ENCODE measurements around the gene HCK. TPM values are rescaled to one million over a fixed set of nuclear protein-coding genes. Genes with fewer than 3 reads are reported as not detected.

The HCK gene
- total RNA-seq, 1 experiment from 2014 or later = not detected

DNA sequence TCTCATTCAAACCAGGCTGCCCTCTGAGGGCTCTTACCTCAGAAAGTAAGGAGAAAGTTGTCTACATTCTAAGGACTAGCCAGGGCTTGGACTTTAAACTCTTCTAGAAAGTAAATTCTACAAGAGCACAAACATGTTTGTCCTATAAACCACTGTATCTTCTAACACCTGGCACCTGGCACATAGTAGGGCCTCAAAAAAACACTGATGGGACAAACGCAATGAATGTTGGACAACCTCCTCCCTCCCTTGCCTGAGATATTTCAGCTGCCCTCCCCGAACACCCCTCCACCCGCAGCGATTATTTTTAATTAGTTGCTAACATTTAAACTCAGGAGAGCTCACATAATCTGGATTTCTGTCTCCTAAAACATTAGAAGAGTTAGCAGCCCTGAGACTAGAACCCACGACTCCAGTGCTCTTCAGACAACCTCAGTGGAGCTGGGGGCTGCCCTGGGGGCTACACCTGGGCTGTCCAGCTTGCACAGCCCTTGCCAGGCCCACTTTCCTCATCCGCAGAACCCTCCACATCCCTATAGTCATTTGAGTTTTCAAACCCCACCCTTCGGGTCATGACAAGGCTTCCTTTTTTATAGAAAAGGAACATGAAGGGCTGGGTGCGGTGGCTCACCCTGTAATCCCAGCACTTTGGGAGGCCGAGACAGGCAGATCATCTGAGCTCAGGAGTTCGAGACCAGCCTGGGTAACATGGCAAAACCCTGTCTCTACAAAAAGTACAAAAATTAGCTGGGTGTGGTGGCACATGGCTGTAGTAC is 4.9 kb downstream of the HCK start:
- no peak for DNase-seq (ENCODE audit: extremely low read depth, low read depth)

DNA sequence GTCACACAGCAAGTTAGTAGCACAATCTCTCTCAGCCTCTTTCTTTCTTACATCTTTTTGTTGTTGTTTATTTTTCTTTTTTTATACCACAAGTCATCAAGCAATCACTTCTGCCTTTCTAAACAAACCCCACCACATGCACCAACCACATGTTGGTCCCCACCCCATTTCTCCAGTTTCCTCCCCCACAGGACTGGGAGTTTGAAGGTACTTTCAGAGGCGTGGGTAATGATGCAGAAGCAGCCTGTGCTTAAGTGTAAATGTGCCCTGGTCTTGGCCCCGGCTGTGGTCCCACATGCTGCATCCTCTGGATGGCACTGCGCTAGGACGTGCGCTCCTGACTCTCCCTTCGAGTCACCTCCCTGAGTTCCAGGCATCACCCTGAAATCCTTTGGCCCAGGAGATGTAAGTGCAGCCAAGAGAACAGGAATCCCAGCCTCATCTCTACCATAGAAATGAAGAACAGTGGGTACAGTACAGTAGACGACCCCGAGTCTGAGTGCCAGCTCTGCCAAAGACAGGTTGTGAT is 5.7 kb downstream of the HCK start:
- DNase-seq (ENCODE audit: extremely low read depth, low read depth) = no peak

DNA sequence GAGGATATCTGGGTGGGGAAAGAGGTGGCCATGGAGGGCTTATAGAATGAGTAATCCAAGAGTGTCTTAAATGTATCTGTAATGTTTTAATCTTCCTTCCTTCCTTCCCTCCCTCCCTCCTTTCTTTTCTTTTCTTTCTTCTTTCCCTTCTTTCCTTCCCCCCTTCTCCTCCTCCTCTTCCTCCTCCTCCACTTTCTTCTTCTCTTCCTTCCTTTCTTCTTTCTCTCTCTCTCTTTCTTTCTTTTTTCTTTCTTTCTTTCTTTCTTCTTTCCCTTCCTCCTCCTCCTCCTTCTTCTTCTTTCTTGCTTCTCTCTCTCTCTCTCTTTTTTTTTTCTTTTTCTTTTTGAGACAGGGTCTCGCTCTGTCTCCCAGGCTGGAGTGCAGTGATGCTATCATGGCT is 7.1 kb downstream of the HCK start:
- DNase-seq (ENCODE audit: extremely low read depth, low read depth) = no peak

DNA sequence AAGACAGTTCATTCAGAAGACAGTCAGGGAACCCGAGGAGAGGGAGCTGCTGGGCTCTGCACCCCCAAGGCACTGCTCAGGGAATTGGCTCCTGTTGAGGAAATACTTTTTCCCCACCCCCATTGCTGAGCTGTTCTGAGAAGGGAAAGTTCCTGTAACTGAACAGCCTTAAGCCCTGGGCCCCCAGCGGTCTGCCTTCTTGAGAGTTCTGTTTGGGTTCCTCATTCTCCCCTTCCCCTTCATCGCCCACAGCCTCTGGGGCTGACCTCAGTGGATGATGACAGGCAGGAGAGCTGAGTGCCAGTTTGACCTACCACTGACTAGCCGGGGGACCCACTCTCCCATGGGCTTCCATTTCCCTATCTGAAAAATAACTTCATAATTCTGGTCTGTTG is 10.7 kb downstream of the HCK start:
- no peak for DNase-seq (ENCODE audit: extremely low read depth, low read depth)

DNA sequence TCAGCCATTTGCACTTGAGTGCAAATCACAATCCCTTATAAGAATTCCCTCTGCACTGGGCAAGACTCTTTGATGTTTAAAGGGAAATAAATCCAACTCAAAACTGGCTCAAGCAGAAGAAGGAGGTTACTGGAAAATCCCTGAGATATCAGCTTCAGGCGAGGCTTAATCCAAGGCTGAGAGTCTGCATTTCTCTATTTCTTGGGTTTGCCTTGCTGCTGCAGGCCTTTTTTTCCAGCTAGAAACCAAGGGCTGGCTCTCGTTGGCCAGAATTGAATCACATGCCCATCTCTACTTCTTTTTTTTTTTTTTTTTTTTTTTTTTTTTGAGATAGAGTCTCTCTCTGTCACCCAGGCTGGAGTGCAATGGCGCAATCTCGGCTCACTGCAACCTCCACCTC is 11.7 kb downstream of the HCK start:
- no peak for DNase-seq (ENCODE audit: extremely low read depth, low read depth)

DNA sequence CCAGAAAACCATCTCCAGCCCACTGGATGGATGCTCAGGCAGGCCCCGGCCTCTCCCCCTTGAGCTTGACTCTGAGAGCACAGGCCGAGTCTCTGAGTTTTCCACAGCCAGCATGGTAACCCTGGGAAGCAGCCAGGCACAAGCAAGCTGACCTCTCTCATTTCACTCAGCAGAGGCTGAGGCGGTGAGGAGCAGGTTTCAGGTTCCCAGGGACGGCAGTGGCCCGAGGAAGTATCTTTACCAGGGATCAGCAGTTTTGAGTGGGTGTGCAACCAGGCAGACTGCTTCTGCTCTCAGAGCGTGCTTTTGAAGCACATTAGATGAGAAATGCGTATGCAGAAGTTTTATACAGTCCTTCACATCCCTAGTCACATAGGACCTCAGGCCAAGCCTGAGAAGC is 12.6 kb downstream of the HCK start:
- no peak for DNase-seq (ENCODE audit: extremely low read depth, low read depth)

DNA sequence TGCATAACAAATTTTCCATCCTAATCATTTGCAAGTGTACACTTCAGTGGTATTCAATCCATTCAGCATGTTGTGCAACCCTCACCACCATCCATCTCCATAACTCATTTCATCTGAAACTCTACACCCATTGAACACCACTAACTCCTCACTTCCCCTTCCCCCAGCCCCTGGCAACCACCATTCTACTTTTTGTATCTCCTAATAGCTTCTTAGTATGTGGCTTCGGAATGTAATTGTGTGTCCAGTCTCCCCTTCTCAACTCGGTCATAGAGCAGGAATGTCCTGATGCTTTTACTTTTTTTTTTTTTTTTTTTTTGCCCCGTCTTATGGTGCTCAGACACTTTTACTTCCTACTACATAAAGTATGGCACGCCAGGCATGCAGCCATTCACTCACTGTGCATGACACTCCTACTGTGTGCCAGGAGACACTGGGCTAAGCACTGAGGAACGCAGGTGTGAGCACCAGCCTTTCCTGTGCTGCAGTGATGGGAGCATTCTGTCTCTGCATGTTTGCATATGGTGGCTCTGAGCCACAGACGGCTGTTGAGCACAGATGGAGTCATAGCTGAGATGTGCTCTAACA is 15.3 kb downstream of the HCK start:
- DNase-seq (ENCODE audit: extremely low read depth, low read depth) = no peak

DNA sequence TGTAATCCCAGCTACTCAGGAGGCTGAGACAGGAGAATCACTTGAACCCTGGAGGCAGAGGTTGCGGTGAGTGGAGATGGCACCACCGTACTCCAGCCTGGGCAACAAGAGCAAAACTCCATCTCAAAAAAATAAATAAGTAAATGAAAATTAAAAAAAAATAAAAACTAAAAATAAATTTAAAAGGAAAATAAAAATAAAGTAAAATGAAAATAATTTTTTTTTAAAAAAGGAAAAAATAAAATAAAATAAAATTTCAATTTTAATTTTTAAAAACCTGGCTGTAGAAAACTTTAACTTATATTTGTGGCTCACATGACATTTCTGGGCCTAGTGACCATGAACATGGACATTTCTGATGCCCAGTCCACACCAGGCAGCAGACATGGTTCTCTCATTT is 16.1 kb downstream of the HCK start:
- no peak for DNase-seq (ENCODE audit: extremely low read depth, low read depth)

DNA sequence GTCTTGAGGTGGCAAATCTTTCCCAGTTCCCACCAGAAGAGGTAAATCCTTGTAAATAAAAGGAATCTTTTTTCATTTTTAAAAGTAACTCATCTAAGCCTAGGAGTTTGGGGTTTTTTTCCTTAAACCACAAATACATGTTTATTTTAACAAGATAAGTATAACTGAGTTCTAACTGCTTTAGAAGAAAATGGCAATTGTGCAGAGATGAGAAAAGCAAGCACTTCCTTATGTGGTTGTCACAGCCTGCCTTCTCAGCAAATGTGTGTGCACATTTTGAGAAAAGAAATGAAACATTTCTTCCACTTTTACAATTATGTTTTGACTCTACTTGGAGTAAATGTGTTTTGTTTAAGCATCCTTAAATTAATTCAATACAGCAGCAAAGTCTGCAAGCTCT is 17.7 kb downstream of the HCK start:
- DNase-seq (ENCODE audit: extremely low read depth, low read depth) = no peak

DNA sequence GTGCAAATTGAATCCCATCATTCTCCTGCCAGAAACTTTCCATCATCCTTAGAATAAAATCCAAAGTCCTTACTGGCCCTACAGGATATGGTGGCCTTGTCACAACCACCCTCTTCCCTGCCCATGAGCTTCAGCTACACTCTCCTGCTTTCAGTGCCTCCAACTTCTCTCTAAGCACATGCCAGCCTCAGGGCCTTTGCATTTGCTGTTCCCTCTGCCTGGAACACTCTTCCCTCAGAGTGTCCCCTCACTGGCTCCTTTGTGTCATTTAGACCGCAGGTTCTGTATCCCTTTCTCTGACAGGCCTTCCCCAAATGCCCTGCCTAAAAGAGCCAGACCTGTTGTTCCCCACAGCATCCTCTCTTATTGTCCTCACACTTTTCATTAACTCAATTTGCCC is 18.2 kb downstream of the HCK start:
- DNase-seq (ENCODE audit: extremely low read depth, low read depth) = no peak

DNA sequence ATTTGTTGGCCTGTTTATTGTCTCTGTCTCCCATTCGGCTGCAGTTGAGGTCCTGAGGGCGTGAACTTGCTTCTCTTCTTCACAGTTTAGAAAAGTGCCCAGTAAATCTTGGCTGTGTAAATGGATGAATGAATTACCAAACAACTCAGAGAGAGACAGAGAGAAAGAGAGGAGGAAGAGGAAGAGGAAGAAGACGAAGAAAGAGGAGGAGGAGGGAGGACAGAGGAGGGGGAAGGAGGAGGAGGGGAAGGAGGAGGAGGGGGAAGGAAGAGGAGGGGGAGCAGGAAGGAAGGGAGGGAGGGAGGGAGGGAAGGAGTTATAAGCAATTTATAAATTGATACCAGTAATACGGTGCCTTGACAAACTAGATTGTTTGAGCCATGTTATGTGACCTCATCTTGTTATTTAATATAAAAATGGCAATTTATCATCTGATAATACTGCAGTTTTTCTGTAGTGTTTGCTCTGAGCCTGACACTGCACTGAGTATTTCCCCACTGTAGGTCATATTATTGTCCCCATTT is 18.7 kb downstream of the HCK start:
- no peak for DNase-seq (ENCODE audit: extremely low read depth, low read depth)

DNA sequence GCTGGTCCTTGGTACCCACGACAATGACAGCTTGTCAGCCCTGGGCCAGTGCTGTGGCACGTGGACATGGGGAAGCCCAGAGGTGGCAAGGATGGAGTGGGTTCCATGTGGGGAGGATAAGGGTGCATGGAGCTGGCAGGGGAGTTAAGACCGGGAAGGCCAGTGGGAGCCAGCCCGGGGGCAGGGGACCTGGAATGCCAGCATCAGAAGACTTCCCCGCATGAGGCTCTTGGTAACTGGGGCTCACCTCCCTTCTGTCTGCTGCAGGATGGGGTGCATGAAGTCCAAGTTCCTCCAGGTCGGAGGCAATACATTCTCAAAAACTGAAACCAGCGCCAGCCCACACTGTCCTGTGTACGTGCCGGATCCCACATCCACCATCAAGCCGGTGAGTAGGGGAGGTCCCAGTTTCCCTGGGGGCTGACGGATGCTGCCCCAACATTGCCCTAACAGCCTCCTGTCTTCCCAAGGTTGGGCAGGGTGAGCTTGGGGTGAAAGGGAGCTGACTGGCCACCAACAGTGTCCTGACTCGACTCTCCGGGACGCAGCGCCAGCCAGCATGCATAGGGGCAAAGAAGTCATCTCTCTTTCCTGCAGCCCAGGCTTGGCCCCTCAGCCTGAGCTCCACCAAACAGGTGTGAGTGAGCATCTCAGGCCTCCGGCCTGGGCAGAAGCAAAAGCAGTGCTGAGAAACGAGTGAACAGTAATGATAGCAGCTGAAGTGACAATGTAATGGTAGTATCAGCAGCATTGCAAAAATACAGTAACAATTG is 19.5 kb downstream of the HCK start:
- DNase-seq (ENCODE audit: extremely low read depth, low read depth) = no peak

DNA sequence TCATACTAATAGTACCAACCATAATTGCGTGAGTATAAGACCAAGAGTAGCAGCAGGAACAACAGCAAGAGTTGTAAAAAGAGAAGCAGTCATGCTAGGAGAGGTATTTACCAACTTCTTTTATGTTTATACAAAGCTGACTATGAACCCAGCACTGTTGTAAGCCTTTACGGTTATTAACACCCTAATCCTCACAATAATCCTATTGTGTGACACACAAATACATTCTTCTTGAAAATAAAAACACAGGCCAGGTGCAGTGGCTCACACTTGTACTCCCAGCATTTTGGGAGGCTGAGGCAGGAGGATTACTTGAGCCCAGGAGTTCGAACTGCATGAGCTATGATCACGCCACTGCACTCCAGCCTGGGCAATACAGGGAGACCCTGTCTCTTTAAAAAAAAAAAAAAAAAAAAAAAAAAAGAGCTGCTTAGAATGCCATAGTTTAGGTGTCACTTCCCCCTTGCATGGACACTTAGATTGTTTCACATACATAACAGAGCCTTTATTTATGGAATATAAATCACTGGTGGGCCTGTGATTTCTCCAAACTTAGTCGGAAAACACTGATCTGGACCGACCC is 20.2 kb downstream of the HCK start:
- DNase-seq (ENCODE audit: extremely low read depth, low read depth) = no peak

DNA sequence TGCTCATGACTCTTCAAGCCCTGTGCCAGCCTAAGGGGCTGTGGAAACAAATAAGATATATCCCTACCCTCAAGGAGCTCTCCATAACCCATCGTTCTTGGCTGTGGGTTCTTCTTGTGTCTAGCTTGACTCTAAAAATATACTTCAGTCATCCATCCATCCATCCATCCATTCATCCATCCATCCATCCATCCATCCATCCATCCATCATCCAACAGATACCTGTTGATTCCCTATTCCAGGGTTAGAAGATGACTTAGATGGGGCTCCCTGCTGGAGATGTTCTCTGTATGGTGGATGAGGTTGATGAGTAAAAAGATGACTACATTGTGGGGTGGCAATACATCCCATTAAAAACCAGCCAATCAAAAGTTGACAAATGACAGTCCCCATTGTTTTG is 23.5 kb downstream of the HCK start:
- DNase-seq (ENCODE audit: extremely low read depth, low read depth) = no peak

DNA sequence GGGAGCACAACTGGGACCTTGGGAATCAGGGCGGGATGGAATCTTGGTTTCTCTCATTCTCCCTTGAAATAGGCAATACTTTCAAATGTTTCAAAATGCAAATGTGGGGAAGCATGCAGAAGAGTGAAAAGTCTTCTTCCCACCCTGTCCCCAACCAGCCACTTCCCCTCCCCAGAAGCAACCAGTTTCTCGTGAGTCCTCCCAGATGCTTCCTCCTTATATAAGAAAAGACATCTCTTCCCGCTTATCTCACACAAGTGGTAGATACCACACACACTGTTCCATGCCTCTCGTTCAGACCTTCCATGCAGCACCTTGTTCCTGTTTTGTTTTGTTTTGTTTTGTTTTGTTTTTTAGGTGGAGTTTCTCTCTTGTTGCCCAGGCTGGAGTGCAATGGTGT is 25.1 kb downstream of the HCK start:
- DNase-seq (ENCODE audit: extremely low read depth, low read depth) = no peak

DNA sequence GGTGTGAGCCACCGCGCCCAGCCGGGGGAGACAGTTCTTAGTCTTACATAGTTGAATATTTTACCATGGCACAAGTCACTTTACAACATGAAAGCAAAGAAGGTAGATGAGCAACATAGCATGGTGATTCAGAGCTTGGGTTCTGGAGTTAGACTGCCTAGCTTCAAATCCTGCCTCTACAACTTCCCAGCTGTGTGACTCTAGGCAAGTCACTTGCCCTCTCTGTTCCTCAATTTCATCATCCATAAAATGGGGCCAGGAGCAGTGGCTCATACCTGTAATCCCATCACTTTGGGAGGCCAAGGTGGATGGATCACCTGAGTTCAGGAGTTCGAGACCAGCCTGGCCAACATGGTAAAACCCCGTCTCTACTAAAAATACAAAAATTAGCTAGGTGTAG is 26.3 kb downstream of the HCK start:
- DNase-seq (ENCODE audit: extremely low read depth, low read depth) = no peak

DNA sequence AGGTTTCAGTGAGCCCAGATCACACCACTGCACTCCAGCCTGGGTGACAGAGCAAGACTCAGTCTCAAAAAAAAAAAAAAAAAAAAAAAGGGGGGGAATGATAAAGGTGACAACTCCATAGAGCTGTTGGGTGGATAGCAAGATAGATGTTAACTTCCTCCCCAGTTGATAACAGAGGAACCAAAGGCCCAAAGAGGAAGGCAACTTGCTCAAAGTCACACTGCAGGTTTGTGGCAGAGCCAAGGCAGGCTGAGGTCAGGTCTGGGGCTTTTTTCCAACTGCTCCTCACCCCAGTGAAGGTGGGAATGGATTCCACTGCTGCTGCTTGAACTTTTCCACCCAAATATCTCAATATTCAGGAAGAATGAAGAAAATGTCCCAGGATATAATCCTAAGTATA is 26.7 kb downstream of the HCK start:
- no peak for DNase-seq (ENCODE audit: extremely low read depth, low read depth)

DNA sequence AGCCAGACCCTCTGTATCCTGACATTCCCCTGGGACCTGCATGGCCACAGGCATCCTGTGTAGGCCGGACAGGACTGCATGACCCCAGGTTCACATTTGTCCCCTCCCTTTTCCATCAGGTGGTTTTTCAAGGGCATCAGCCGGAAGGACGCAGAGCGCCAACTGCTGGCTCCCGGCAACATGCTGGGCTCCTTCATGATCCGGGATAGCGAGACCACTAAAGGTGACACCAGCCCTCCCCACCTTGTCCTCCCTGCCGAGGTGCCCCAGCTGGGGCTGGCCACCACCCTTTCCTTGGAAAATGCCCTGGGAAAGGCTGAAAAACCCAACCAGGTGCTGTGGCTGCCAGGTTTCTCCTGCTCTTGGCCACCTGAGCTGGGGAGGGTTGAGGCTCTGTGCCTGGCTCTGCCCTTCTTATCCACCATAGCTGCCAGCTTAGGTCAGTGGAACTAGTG is 27.6 kb downstream of the HCK start:
- DNase-seq (ENCODE audit: extremely low read depth, low read depth) = no peak

DNA sequence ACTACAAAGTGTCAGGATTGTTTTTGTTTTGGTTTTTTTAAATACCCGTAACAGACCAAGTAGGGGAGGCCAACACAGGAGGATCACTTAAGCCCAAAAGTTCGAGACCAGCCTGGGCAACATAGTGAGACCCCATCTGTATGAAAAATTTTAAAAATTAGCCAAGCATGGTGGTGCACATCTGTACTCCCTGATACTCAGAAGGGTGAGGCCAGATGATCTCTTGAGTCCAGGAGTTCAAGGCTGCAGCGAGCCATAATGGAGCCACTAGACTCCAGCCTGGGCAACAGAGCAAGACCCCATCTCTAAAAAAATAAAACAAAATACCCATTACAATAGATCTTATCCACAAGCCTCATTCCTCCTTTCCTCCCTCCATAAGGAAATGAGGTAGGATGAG is 28.7 kb downstream of the HCK start:
- no peak for DNase-seq (ENCODE audit: extremely low read depth, low read depth)

DNA sequence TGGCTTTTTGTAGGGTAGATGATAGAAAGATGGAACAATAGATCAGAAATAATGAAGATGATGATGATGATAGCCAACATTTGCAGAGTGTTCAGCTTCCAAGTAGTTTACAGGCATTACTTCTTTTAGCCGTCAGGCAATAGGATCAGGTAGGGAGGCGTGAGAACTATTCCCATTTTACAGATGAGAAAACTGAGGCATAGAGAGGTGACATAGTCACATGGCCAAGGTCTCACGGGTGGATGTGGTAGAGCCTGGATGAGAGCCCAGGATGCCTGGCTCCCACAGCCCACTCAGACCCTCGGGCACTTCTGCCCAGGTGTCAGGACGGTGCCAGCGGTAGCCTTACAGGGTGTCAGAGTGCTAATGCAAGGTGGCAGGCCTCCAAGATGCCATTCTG is 31.4 kb downstream of the HCK start:
- no peak for DNase-seq (ENCODE audit: extremely low read depth, low read depth)

DNA sequence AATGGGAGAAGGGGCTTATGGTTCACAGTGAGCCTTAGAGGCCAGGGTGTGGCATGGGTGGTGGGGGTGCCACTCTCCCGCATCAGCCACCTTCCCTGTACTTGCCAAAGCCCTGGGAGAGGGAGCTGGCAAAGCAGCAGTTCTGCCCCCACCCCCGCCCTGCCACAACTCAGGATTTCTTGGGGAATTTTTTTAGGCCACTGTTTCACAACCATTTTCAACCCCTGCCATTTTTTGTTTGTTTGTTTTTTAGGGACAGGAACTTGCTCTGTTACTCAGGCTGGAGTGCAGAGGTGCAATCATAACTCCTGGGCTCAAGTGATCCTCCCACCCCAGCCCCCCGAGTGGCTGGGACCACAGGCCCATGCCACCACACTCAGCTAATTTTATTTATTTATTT is 35.0 kb downstream of the HCK start:
- no peak for DNase-seq (ENCODE audit: extremely low read depth, low read depth)
